NCI-H146 (cell line): ENCODE data around the gene IDH3A.
A peak's percentile ranks its signal among the peaks of the same experiment; 100 is the strongest.

ENCODE experiments used
- DNase-seq: peaks from one replicate; lab custom pipeline; 2025; lab: John Stamatoyannopoulos, UW

IDH3A gene

GRCh38 chr15:78149068-78149804 is at the start of gene IDH3A:
Gene IDH3A (plus strand): TSS chr15:78149362. CDS start chr15:78149404, 42 bp downstream.
- peak; percentile 94 for DNase-seq

- DNase-seq, result no peak
Measured at GRCh38 chr15:78100886-78101285, 48.3 kb upstream of the IDH3A start.

GRCh38 chr15:78101423-78102105 is 47.6 kb upstream of the IDH3A start:
- no peak for DNase-seq

- DNase-seq, result no peak
Measured at GRCh38 chr15:78102211-78102610, 47.0 kb upstream of the IDH3A start.

GRCh38 chr15:78102741-78103140 is 46.4 kb upstream of the IDH3A start:
- no peak for DNase-seq

GRCh38 chr15:78103406-78104118 is 45.6 kb upstream of the IDH3A start:
- DNase-seq, result no peak

- DNase-seq, result no peak
Measured at GRCh38 chr15:78104119-78104479, 45.1 kb upstream of the IDH3A start.

- no peak for DNase-seq
Measured at GRCh38 chr15:78104566-78105475, 44.3 kb upstream of the IDH3A start.

GRCh38 chr15:78105476-78106241 is 43.5 kb upstream of the IDH3A start:
- DNase-seq, result no peak

- no peak for DNase-seq
Measured at GRCh38 chr15:78107471-78107870, 41.7 kb upstream of the IDH3A start.

GRCh38 chr15:78108300-78109084 is 40.7 kb upstream of the IDH3A start:
- peak; percentile 64 for DNase-seq

GRCh38 chr15:78109156-78109555 is 40.0 kb upstream of the IDH3A start:
- no peak for DNase-seq

GRCh38 chr15:78110096-78110495 is 39.1 kb upstream of the IDH3A start:
- DNase-seq, result no peak

- DNase-seq, result no peak
Measured at GRCh38 chr15:78110916-78111475, 38.2 kb upstream of the IDH3A start.

- no peak for DNase-seq
Measured at GRCh38 chr15:78111788-78112187, 37.4 kb upstream of the IDH3A start.

GRCh38 chr15:78112551-78112950 is 36.6 kb upstream of the IDH3A start:
- no peak for DNase-seq

- no peak for DNase-seq
Measured at GRCh38 chr15:78120523-78120922, 28.6 kb upstream of the IDH3A start.

- DNase-seq, result no peak
Measured at GRCh38 chr15:78125267-78125666, 23.9 kb upstream of the IDH3A start.

- DNase-seq, result no peak
Measured at GRCh38 chr15:78127882-78128281, 21.3 kb upstream of the IDH3A start.
